AG08396 (cell line): ENCODE results near the gene CACNA2D2.
"Not testable (repeated sequence)": the region's sequence is repeated elsewhere in the genome, so short reads cannot be mapped to it uniquely, and the experiment has no call there.

Source experiments
- DNase-seq: peaks from one replicate; pipeline ENCODE4 v3.0.0; 2012; ENCODE audit warnings: low spot score, mixed read lengths

CACNA2D2 gene

DNA sequence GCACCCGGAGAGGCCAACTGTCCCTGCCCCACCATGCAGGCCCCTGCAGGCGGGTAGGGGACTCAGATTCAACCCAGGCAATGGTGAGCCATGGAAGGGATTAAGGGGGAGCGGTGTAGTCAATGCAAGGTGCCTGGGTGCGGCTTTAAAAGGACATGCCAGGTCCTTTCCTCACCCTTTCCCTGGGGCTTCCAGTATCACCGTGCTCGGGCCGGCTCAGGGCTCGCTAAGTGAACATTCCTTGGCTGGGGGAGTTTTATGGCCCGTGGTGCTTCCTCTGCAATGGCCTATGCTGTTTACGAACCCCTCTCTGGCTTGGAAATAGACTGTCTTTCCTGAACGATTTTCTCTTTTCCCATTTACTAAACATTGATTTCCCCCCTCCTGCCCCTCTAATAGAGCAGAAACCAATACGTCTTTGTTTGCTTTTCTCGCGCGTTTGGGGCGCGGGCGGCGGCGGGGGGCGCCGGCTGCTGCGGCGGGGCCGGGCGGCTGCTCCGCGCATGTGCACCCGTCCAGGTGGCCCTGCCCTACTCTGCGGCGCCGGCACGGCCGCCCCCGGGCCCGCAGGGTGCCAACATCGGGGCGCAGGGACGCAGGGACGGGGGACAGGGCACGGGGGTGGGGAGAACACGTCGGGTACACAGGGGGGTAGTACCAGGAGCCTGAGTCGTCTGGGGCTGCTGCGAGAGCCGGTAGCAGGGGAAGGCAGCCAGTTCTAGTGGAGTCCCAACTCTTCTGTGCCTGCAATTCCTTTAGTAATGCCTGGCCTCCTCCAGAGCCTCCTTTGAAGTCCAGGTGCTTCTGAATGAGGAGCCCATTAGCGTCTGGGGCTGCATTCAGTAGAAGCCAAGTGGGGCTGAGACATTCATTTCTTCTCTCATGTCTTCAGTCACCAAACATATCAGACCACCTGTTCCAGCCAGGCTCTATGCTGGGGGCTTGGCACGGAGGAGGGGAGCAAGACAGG is 26.9 kb upstream of the CACNA2D2 start:
- DNase-seq = no peak

DNA sequence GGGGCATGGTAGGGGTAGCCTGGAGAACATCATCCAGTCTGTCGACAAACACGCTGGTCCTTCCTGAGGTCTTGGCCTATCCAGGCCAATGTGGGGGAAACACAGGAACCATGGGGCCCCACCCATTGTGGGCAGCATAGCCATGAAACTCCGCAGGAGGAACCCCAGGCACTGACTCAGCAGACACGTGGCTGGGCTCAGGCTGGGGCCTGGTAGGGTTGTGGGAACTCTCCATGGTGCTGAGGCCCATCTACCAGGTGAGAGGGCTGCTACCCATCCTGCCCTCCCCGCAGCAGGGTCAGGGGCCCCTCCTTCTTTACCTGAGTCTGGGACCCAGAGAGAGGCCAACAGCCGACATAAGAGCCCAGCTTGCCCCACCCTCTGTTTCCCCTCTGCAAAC is 22.6 kb upstream of the CACNA2D2 start:
- peak; percentile 78 for DNase-seq

DNA sequence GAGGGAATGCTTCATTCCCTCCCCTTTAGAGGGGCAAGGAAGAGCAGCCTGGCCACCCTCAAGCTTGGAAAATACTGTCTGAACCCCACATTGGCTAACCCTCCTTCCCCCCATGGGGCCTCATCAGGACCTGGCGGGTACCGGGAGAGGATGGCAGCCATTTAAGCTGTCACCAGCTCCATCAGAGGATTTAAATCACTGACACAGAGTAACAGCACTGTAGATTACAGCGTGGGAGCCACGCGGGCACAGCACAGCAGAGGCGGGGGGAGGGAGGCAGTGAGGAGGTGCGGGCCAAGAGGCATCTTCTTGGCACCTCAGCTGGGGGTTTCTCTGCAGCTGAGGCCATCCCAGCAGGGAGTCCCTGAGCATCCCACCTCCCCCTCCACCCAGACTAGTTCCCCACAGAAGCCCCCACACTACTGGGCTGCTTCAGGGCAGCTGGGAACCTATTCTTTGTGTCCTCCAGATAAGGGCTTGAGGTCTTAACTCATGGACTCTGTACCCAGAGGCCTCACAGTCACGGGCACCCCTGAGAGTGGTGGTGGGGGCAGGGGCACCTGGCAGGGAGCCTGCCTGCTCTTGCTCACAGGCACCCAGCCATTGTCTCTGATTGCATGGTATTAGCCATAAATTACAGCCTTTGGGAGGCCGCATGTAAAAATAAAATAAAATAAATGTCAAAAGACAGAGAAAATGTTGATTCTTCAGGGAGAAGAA is 21.9 kb upstream of the CACNA2D2 start:
- DNase-seq = no peak

DNA sequence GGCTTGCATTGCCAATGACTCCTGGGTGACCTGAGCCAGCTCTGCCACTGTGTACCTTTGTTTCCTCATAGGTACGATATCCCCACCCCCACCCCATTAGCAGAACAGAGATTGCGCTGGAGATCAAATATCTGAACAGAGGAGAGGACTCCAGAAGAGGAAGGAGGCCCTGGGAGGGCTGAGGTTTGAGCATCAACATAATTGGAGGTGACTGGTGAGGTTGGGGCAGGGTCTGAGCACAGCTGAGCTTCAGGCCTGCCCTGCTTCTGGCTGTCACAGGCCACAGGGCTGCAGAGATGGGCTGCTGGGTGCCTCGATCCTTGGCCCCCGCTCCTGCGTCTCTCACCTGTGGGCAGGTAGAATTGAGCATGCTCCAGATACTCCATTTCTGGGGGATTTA is 21.3 kb upstream of the CACNA2D2 start:
- DNase-seq = no peak

DNA sequence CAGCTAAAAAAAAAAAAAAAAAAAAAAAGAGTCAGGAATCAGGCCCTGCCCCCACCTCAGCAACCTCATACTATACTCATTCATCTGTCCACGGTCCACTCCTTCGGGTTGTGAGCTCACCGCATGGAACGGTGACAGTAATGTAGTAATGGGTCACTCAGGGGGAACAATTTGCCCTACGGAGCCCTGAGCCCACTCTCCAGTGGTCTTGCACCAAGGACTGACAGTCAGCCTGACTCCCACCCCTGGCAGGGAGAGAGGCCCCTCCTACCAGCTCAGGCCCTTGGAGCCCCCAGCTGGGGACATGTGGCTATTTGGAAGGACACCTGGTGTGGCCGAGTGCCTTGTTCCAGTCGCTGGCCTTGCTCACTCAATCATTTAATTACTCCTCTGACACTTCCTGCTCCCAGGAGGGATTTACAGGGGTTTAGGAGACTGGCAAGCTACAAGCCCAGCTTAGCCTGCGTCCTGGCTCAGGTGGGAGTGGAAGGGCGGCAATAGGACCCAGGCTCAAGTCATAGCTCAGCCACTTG is 19.9 kb upstream of the CACNA2D2 start:
- no peak for DNase-seq

DNA sequence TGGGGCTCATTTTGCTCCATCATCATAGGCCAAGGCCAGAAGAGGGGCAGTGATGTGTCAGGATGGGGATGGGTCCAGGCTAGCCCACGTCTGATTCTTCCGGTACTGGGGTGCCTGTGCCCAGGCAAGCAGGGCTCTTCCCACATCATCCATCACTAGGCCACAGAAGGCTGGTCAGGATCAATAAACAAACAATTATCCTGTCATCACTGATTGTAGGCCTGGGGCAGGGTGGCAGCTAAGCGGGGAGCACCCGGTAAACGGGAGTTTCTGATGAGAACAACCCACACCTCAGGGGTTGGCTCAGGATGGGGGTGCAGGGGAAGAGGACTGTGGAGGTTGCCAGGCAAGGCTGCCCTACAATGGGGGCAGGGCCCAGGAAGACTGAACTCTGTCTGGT is 18.1 kb upstream of the CACNA2D2 start:
- DNase-seq = no peak

DNA sequence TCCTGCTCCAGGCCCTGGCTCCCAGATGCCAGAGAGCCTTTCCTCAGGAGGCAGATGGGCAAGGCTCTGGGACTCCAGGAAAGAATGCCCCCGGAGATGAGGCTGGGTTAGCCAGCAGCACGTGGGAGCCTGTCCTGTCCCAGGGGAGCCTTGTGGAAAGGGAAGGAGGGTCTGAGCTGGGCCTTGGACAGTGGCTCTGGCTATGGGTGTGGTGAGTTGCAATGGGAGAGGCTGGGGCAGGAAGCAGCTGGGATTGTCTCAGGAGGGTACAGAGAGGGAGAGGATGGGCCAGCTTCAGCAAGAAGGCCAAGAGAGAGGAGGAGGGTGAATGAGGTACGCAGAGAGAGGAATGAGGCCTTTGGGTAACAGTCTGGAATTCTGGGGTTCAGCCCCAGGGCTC is 17.4 kb upstream of the CACNA2D2 start:
- no peak for DNase-seq

DNA sequence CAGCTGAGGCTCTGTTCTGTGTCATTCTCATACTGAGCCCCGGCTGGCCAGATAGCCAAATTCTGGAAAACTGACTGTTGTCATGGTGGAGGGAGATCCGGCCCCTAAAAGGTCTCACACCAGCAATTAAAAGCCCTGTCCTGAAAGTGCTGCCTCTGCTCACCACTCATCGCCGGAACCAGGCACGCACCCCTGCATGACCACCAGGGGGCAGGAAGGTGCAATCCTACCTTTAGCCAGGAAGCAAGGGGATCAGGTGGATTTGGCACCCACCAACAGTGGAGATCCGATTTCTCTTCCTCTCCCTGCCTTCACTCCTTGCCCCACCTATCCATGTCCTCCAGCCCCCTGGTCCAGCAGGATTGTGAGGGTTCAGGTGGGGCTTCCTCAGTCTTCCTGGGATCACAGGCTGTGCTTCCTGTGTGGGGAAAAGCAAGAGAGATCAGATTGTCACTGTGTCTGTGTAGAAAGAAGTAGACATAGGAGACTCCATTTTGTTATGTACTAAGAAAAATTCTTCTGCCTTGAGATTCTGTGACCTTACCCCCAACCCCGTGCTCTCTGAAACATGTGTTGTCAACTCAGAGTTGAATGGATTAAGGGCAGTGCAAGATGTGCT is 16.1 kb upstream of the CACNA2D2 start:
- peak; percentile 72 for DNase-seq

DNA sequence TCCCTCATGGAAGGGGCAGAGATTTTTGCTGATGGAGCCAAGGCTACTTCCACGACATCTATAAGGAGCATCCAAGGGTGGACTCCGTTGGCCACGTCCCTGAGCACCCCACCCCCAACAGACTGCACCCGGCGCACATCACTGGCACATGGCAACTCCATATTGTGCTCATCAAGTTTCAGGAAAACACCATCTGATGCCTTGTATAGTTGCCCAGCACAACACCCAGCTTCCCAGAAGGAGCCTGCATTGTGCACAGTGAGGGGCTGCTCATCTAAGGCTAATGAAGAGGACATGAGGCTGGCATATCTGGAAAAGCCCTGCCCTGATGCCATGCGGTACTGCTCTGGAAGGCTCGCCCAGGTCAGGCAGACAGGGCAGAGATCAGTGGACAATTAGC is 15.0 kb upstream of the CACNA2D2 start:
- DNase-seq = no peak

DNA sequence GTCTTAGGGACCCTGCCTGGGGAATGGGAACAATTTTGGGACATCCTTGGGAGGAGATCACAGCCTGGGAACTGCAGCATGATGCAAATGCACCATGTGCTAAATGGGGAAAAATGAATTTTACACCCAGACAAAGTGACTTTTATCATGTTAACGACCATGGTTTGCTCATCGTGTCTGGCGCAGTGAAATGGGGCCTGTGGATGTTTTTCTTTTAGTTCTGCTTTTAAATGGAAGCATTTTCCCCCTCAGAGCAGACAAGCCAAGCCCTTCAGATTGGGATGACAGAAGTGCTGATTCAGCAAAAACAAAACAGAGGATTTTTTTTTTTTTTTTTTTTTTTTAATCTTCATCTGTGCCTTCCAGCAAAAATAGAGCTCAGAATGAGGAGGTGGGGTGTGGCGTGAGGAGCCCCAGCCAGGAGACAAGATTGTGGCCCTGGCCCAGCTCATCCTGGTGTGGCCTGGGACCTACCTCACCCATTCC is 14.3 kb upstream of the CACNA2D2 start:
- no peak for DNase-seq

DNA sequence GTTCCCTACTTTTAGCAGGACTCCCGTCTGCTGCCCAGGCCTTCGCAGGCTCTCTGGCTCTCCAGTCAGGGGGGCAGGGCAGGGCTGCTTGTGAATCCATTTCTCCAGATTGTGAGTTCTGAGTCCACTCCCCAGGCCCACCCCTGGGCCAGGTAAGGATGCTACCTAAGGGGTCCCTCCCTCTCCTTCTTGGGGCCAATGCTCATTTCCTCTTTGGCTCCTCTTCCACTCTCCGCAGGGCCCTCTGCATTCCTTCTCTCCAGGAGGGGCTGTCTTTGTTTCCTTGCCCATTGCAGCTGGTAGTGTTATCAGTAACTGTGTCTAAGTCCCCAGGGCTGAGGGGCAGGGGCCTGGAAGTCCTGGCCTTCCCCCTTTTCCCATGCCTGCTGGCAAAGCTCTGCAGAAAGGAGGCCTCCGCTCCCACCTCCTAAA is 13.0 kb upstream of the CACNA2D2 start:
- no peak for DNase-seq

DNA sequence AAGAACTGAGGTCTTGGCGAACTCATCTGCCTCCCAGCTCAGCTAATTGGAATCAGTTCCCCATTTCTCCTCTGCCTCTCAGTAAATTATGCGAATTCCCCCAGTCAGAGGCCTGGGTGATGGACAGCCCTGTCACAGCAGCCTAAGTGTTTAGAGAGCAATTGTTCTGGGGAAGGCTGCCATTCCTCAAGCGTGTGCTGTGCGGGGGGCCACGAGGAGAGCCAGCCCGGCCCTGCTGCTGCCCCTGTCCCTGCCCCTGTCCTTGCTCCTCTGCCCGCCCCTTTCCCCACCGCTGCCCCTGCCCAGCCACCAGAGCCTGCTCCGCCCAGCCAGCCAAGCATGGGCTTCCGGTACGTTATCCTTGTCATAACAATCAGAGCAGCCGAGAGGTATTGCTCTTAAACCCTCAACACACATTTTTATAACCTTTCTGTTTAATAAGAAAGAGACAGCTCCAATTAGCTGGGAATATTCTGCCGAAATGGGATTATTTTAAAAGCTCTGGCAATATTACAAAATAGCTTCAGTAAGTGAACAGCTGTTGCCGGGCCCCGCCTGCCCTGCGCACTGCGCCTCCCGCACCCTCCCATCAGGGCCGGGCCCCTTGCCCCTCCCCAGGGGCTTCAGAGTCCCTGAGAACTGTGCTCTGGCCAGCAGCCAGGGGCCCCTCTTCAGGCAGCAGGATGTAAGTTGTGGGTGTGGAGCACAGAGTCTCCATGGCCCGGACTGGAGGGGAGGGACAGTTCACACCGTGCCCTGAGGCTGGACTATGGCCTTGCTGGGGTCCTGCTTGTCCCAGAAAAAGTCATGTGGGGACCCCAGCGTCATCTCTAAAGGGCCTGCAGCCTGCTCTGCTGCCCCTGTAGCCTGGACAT is 12.4 kb upstream of the CACNA2D2 start:
- no peak for DNase-seq

DNA sequence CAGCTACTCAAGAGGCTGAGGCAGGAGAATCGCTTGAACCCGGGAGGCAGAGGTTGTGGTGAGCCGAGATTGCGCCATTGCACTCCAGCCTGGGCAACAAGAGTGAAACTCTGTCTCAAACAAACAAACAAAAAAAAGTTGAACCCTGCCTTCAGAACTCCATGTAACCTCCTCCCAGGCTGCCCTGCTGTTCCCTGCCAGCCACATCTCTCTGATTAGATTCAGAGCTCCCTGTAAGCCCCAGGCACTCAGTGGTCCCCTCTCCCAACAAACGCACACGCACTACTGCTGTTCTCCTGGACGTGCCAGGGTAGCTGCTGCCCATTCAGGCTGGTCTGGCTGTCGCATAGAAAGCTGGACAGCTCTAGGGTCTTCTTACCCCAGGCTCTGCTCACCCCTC is 9.5 kb upstream of the CACNA2D2 start:
- DNase-seq = not testable (repeated sequence)

DNA sequence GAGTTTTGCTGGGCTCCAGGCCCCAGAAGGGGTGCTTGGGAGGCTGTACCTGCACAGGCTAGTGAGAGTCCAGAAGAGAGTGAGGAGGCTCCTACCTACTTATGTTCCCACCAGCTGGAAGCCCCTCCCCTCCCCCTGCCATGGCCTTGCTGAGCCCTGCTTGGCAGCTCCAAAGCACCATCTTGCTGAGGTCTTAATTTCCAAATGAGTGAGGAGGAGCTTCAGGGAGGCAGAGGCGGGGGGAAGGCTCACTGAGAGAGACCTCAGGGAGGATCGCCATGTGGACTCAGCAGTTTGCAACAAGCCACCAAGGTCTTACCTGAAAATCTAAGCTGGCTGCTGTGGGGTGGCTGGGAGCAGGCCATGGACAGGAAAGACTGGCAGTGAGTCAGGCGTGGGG is 8.7 kb upstream of the CACNA2D2 start:
- DNase-seq = no peak

DNA sequence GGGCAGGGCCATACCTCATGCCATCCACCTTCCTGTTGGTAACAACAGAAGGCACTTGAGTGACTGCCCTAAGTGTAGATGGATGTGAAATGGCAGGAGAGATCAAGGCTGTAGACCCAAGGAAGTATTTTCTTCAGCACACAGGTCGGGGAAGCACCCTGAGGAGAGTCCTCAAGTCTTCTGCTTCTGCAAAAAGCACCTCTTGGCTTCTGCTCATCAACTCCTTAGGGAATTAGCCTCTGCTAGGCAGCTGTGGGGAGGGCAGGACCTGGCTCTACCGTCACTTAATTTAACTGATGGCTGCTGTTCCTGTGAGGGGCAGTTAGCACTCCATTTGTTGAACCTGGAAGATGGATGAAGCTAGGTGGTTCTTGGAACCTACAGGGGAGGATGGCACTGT is 6.9 kb upstream of the CACNA2D2 start:
- no peak for DNase-seq

DNA sequence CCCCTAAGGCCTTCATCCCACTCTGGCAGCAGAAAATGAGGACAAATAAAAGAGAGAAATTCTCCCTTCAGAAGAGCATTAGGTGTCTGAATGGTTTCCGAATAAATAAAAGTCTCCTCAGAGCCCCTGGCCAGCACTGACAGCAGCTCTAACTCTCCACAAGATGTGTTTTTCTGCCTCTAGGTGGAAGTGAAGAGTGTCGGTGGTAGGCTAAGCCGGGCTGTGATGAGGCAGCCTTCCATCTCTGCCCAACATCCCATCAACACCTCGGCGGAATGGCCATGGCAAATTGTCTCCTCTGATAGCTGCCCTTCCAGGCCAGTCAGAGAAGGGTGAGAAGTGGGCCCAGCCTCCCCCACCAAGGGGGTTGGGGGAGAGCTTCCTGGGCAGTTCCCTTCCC is 6.3 kb upstream of the CACNA2D2 start:
- no peak for DNase-seq

DNA sequence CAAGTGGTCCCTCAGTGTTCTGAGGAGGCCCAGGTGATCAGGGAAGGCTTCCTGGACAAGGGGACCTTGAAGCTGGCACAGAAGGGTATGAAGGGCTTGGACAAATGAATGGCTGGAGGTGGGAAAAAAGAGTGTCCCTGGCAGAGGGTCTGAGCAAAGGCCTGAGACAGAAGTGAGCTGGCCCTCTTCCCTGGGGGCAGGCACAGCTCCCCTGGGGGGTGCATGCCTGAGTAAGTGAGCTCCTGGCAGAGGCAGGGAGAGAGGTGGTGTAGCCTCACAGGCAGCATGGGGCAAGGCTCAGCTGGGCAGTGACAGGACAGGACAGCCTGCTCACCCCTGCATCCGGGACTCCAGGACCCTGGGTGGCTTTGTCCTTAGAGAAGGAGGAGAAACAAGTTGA is 5.4 kb upstream of the CACNA2D2 start:
- DNase-seq = no peak

DNA sequence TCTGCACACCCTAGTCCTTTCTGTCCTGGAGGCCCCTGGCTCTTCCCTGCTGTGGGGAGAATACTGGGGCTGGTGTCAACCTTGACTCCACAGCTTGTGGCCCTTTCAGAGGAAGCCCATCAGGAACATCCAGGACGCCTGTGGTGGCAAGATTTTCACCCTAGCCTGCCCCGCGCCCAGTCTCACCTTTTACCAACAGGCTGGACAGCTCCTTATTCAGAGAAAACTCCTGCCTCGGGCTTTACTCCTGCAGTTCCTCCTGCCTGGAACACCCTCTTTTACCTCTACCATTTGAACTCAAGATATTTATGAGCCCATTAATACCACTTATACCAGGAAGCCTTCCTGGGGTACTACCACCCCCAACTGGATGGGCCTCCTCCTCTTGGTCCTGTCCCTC is 2.7 kb upstream of the CACNA2D2 start:
- no peak for DNase-seq

DNA sequence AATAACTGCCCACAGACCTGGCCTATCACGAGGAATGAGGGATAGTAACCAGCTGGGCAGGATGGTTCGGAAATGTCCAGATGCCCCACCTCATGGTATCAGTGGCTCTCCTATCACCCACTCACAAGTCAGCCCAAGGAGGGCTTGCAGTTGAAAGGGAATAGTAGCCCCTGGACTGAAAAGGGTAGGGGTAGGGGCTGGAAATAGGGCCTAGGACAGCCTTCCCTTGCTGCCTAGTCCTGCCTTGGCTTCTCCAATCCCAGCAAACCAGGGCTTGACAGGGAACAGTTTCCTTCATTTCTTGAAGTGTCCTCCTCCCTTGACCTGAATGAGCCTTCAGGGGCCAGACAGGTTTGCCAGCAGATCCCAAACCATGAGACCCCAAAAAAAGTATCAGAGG is 1.2 kb upstream of the CACNA2D2 start:
- DNase-seq = no peak

DNA sequence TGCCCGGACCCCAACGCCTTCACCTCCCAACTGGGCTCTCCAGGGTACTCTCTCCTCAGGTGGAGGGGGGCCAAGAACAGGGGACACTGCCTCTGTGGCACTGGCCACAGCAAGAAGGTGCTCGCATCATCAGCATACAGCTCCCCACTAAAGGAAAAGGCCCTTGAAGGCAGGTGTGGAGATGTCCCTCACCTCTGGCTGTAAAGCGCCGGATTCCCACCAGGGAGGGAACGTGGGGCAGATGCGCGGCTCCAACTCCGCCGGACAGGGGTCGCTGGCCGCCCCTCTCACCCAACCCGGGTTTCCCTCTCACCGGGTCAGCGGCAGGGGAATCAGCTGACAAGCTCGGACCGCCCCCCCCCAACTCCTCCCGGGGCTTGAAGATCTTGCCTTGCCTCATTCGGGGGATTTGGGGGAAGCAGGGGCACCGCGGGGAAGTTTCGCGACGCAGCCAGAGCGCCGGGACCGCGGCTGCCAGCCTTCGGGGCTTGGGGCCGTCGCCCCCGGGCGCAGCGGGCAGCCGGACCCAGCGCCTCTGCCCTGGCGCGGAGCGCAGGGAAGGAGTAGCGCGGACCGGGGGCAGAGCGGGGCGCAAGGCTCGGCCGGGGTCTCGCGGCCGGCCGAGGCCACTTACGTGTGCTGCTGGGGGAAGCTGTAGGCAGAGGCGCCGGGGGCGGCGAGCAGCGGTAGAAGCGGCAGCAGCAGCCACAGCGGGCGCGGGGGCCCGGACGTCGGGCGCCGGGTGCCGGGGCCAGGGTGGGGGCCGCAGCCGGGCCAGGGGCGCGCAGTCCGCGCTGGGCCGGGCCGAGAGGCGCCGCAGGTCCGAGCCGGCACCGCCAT is 630 bp downstream of the CACNA2D2 start:
- DNase-seq = no peak

DNA sequence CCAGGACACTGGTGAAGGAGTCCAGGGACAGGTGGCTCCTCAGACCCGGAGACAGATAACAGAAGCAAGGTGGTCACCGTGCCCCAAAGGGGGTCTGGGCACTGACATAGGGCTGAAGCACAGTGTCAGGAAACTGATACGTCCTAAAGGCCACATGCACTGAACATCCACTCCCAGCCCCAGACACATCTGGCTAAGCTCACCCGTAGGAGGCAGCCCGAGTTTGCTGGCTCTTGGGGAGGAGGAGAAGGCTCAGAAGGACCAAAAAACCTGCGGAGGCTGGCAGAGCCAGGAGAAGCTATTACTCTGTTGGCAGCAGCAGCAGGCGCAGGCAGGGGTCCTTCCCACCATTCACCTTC is 1.2 kb downstream of the CACNA2D2 start:
- no peak for DNase-seq
